GM19238 (cell line): ENCODE measurements around the gene TSR3.
A peak's percentile ranks its signal among the peaks of the same experiment; 100 is the strongest.

Experiments used
- DNase-seq: peaks from one replicate; pipeline ENCODE4 v3.0.0; 2011; ENCODE audit warnings: low spot score; ENCODE audit not compliant: insufficient read length

Gene TSR3

GRCh38 chr16:1354815-1355540, 3.3 kb upstream of the TSR3 start:
- DNase-seq = no peak

GRCh38 chr16:1351215-1351581, 480 bp downstream of the TSR3 start:
- DNase-seq = no peak

- DNase-seq = no peak
These were observed 987 bp downstream of the TSR3 start for GRCh38 chr16:1350691-1351090.

GRCh38 chr16:1349951-1350350, 1.7 kb downstream of the TSR3 start:
- DNase-seq = no peak

GRCh38 chr16:1349351-1349750, 2.3 kb downstream of the TSR3 start:
- DNase-seq = no peak

GRCh38 chr16:1348926-1349325, 2.8 kb downstream of the TSR3 start:
- no peak for DNase-seq

GRCh38 chr16:1348441-1348840, 3.2 kb downstream of the TSR3 start:
- DNase-seq = no peak

- DNase-seq = no peak
These were observed 3.7 kb downstream of the TSR3 start for GRCh38 chr16:1347962-1348361.

GRCh38 chr16:1347286-1347855, 4.3 kb downstream of the TSR3 start:
- no peak for DNase-seq

GRCh38 chr16:1346422-1347285, 5.0 kb downstream of the TSR3 start:
- no peak for DNase-seq

- DNase-seq = no peak
These were observed 5.8 kb downstream of the TSR3 start for GRCh38 chr16:1345651-1346421.

- no peak for DNase-seq
These were observed 6.6 kb downstream of the TSR3 start for GRCh38 chr16:1345087-1345486.

GRCh38 chr16:1344499-1344898, 7.2 kb downstream of the TSR3 start:
- DNase-seq = no peak

- DNase-seq = no peak
These were observed 8.0 kb downstream of the TSR3 start for GRCh38 chr16:1343428-1344242.

- DNase-seq = peak; percentile 100
These were observed 8.9 kb downstream of the TSR3 start for GRCh38 chr16:1342526-1343427.

GRCh38 chr16:1341495-1342420, 9.9 kb downstream of the TSR3 start:
- no peak for DNase-seq

GRCh38 chr16:1340730-1341494, 10.8 kb downstream of the TSR3 start:
- no peak for DNase-seq
